Embryonic facial prominence (tissue), 1 donor: ENCODE measurements around the gene OBP2A.

Source experiments
- DNase-seq: peaks from one replicate; pipeline ENCODE4 v3.0.0-alpha.2; 2016; ENCODE audit errors: extremely low spot score

Gene OBP2A

DNA sequence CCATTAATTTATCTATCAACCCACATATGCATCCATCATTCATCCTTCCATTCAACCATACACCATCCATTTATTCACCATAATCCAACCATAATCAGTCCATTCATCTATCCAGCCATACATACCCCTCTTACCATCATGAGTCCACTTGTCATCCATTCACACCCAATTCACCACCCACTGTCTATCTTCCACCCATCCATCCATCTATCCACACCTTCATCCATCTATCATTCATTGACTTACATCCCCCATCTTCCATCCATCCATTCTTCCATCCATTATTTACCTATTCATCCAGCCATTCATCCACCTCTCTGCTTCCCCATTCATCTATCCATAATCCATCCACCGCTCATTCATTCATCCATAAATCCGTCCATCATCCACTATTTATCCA, 33.4 kb downstream of the OBP2A start:
- DNase-seq = no peak

DNA sequence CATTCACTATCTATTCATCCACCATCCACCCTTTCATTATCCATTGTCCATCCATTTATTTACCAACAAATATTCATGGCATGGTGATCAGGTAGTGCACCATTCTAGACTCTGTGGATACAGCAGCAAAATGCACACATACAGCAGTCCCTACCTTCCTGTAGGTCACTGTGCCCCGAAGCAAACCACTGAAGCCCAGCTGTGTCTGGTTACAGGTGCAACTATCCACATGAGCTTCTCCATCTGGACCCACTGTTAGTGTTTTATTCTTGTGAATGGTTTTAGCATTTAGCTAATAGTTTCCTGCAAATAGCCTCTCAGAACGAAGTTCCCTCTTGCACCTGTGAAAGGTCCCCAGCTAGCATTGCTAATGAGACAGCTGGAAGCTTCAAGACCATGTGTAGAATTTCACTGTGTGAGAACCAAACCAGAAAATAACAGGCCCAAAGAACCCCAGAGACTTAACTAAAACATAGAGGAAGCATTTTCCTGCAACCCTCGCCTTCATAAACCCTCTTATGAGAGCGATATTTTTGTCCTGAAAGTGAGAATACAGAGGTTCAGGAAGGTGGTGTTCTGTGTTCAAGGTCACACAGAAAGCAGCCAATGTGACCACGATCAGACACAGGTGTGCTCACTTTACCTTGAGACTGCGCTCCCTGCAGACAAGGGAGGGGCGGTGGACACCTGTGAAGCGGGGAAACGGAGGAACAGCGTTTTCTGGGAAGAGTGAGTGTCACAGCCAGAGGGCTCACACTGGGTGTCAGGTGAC, 34.1 kb downstream of the OBP2A start:
- no peak for DNase-seq

DNA sequence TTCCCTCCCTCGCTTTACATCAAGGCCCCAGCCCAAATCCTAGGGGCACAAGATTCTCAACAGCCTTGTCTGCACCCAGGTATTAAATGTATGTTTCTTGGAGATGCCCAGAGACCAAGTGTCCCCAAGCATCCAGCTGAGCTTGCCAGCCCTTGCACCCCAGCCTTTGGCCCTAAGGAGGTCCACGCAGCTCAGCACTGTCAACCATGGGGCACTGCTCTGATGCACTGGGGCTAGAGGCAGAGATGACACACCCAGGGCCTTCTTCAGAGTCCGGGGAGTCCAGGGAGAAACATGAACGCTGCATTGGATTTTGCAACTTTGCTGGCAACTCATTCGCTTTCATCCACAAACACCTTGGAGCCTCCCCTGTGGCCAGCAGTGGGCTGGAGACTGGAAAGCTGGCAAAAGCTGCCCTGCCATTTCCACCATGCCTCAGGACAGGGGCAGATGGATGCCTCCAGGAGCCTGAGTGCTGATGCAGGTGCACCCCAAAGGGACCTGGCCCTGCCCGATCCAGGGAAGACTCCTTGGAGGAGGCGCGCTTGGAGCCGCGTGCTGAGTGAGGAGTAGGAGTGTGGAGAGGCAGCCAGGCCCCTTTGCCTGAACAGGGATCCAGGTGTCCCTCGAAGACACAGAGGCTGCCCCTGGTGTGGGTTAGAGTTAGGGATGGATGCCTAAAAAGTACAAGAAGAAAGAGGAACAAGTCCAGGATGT, 34.9 kb downstream of the OBP2A start:
- no peak for DNase-seq

DNA sequence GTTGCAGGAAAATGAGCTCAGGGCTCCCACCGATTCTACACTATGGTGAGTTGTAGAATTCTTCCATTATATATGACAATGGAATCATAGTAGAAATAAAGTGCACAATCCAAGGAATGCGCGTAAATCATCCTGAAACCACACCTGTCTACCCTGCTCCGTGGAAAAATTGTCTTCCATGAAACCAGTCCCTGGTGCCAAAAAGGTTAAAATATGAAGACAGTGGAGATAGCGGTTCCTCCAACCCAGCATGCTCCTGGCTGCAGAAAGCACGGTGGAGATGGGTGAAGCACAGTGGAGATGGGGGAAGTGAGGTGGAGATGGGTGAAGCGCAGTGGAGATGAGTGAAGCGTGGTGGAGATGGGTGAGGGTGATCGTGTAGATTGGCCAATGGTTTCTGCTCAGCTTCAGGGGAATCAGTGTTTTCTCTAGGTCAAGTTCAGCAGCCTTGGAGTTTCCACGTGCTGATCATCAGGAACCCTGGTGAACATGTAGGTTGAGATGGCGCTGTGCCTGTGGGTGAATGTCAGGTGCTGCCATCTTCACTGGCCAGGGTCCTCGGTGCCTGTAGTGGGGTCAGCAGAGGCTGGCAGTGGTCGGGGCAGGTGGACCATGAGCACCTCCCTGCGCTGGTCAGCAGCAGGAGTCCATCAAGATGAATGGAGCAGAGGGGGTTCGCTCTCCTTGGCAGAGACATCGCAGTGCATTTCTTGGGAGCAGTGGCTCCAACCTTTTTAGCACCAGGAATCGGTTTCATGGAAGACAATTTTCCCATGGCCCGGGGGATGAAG, 35.9 kb downstream of the OBP2A start:
- DNase-seq = no peak

DNA sequence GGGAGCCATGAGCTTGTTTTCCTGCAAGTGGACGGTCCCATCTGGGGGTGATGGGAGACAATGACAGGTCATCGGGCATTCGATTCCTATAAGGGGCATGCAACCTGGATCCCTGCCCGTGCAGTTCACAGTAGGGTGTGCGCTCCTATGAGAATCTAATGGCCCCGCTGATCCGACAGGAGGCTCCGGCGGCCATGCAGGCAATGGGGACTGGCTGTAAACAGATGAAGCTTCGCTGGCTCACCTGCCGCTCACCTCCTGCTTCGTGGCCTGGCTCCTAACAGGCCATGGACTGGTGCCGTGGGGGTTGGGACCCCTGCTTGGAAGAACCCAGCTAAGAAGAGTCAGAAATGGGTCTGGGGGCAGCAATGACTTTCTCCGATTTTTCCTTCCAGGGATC, 36.6 kb downstream of the OBP2A start:
- no peak for DNase-seq

DNA sequence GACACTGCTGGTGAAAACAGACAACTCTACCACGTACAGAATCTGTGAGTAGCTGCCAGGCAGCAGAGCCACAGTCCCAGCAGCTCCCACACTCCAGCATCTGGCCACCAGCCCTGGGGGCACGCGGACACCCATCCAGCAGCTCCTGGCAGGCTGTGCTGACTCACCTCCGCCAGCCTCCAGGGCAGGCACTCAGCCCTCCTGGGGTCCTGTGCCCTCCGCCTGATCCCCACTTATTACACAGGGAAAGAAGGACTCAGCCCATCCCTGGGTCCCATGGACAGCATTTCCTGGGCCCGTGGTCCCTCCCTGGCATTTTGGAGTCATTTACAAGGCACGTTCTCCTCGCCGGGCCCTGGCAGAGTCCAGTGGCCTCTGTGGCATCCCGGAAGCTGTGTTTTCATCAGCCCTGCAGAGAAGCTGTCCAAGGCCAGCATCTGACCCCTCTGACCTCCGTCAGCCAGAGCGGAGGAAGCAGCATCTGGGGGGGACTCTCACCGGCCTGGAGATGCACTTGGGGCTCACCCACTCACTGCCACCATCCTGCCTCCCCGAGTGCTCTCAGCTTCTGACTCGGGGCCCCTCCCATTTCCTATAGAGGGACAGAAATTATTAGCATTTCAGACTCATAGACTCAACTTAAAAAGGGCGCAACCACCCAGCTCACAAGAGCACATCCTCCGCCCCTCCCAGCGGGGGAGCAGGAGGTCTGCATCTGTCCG, 37.2 kb downstream of the OBP2A start:
- no peak for DNase-seq

DNA sequence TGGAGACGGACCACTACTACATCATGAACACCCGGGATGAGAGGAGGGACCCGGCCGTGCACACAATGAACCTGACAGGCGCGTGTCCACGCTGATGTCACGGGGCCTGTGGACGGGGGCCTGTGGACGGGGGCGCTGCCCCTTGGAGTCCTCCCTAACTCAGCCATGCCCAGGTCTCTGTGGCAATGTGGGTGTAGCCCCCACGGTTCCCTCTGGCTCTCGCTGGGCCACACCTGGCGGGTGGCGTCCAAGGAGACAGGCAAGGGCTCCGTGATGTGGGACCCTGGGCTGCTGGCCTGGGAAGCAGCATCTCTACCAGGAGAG, 37.7 kb downstream of the OBP2A start:
- no peak for DNase-seq

DNA sequence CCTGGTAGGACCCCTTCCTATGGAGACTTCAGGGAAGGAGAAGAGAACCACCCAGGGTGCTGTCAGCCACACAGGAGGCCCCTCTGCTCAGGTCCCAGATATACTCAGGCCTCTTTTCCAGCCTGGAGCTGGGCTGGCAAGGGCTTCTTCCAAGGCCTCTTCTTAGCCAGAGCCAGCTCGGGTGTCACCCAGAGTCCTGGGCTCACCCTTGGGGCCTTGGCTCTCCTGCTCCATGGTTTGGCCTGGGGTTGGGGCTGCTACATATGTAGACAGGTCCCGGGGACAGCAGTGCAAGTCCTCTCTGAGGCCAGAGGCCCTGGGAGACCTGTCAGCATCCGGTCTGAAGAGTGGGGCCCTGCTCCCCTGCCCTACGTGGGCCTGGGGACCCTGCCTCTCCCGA, 38.4 kb downstream of the OBP2A start:
- no peak for DNase-seq

DNA sequence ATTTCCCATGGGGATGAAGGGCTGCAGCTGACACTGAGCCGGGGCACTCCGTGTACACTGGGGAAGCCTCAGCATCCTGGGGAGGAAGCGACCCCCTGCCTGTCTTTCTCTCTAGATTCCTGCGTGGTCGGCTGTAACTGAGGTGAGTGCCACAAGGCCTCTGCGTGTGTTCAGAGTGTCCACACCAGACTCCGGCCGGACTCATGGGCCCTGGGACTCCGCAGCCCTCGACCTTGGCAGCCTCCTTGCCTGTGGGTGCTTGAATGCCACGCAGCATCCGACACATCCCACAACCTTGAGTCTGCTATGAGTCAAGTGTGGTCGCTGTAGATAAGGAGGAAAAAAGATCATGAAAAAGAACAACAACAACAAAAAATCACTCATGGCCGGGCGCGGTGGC, 39.0 kb downstream of the OBP2A start:
- DNase-seq = no peak

DNA sequence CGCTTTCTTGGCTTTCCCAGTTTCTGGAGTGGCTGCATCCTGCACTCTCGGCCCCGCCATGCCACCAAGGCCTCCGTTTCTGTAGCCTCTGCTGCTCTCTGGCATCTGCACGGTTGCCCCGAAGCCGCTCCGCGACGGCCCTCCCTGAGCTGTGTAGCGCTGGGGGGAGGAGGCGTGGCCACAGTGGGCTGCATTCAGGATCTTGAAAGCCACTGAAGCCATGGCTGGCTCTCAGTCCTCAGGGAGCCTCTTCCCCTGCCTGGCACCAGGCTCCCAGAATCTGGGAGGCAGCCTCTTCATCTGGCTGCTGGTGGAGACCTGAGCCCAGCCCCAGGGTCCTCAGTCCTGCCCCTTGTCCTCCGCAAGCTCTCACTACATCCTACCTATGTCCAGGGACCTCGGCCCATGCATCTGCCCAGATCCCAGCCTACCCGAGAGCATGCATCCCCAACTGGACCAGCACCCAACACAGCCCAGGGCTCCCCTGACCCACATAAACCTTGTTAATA, 40.7 kb downstream of the OBP2A start:
- no peak for DNase-seq

DNA sequence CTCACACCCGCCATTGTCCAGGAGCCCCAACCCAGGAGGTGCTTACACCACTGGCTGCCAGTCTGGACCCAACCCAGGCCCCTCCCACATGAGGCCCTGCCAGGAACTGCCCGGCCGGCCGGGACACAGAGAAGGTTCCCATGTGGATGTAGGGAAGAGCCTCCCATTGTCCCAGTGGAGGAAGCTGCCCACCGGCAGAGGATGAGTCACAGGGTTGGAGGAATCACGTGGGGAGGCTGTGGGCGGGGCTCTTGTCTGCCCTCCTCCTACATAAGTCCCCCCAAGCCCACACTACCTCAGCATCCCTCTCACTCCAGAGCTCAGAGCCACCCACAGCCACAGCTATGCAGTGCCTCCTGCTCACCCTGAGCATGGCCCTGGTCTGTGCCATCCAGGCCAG, 41.7 kb downstream of the OBP2A start:
- DNase-seq = no peak

DNA sequence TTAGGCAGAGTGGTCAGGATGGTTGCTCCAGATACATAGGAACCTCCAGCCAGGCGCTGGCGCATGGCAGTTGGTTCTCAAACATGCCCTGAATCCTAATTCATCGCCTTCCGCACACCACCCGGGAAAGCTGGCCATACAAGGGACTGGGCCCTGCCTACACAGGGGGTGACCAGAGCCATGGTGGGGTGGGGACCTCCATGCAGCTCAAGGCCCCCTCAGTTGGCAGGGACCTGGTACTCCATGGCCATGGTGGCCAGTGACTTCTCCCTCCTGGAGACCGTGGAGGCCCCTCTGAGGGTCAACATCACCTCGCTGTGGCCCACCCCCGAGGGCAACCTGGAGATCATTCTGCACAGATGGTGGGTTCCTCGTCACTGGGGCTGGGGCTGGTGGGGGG, 42.4 kb downstream of the OBP2A start:
- DNase-seq = no peak

DNA sequence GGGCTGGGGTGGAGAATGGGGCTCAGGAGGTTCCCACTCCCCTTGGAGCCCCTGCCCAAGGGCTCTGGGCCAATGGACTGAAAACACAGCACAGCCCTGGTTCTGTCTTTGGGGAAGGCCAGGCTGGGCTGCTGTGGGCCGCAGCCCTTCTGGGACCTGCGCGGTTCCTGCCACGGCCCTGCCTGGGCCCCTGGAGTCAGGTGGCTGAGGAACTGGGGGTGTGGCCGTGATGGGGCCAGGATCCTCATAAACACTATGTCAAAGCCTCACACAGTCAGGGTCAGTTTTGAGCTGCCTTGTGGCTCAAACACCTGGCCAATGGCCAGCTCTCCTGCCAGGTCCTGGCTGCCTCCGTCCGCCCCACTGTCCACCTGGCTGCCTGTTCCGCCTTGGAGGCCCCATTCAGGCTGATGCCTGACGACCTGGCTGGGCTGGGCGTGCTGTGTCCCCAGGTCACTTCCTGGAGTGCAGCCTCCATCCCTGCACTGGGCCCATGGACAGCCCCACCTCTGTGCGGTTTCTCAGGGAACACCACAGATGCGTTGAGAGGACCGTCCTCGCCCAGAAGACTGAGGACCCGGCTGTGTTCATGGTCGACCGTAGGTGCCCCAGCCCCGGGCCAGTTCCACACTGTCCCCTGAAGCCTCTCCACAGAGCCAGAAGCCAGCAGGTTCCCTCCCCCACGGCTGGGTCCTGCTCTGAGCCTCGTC, 43.1 kb downstream of the OBP2A start:
- no peak for DNase-seq

DNA sequence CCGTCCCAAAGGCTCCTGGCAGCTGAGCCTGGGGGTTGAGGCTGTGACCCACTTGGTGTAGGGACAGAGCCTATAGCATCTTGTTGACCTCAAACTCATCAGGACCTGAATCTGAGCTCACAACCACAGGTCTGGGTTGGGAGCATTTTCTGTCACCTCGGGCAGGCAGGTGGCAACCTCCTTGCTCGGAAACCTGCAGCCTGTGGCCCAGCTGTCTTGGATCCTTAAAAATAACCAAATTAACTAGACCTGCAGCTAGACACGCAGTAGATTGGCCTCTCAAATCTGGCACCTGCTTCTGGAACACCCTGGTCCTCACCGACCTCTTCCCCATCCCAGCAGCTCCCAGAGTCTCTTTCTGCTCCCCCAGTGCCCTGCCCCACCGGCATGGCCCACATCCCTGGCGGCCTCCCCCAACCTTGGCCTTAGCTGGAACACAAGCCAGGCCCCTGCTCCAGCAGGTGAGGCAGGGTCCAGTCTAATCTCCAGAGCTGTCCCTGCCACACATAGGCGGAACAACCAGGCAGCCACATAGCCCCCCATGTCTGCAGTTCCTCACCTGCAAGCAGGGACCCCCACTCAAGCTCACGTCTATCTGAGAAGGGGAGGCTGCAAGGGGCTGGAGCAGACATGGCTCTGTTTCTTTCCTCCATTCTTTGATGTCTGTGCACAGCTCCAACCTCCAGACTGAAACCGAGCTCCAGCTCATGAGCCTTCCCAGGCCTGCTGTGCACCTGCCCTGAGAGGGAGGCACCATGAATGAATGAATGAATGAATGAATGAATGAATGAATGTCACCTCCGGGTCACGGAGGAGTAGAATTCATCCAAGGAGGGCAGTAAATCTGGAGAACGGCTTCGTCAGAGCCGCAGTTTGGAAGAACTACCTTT, 43.9 kb downstream of the OBP2A start:
- no peak for DNase-seq

DNA sequence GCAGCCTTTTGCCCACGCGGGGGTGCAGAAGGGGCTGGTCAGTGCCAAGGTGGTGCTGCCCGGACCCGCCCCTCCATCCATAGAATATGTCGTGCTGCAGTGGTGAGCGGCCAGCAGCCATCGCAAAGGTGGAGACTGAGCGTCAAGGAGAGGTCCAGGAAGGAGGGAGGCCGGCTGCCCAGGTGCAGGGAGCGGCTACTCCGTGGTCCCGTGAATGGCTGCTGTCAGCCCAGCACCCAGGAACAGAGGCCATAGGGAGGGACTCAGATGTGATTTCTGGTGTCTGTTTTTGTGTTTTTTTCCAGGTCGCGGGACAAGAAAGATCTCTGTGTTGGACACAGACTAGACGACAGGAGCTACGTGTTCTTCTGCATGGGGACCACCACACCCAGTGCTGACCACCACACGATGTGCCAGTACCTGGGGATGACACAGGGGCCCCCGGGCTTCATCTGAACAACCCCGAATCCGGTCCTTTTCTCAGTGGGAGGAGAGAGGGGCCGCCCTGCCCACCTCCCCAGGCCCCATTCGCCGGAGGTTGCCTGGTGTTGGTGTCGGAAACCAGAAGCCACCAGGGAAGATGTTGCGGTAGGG, 44.7 kb downstream of the OBP2A start:
- no peak for DNase-seq

DNA sequence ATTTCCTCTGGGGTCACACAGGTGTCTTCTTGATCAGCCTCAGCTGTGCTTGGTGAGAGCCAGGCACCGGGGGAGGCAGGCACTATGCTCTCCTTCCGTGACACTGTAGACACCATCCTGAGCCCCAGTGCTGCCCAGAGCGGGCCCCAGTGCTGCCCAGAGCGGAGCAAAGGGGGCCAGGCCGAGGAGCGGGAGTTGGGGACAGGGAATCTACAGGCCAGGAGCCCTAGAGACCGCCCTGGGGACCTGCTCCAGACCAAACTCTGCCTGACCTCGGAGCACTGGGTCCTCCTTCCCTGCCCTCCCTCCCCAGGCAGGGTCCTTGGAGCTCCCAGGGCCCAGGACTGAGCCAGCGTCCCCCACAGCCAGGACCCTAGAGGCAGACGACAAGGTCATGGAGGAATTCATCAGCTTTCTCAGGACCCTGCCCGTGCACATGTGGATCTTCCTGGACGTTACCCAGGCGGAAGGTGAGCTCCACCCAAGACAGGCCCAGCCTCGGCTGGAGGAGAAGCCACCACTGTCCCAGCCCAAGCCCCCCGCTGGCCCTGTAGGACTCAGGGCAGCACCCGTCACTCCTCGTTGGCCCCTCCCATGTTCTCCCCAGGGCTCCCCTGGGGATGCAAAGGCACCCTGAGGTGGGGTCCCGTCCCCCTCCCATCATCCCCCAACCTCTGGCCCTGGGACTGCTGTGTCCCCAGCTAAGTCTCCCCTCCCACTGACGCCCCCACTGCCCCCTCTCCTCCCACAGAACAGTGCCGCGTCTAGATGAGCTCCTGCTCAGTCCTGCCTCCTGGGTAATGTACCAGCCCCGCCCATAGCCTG, 45.8 kb downstream of the OBP2A start:
- no peak for DNase-seq

DNA sequence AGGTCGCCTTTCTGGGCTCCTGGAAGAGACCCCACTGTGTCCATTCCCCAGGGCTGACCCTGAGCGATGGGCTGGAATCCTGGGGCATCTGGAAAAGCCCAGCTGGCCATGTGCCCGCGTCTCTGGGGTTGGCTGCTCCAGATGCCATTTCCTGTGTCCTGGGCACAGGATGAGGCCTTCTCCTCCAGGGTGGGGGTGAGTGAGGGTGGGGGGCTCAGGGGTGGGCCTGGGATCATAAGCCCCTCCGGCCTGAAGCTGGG, 46.3 kb downstream of the OBP2A start:
- no peak for DNase-seq

DNA sequence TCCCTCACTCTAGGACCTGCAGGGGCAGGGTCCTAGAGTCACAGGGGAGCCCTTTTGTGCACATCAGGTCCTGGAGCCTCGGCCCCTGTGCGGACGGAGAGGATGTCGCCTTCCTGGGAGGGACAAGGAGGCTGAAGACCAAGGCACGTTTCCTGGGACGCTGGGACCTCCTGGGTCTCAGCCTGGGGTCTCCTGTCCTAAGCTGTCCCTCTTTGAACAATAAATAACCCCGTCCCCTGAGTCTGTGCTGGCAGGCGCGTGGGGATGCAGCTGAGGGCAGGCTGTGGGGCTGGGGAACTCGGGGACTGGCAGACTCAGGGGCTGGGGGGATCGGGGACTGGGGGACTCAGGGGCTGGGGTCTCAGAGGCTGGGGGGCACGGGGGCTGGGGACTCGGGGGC, 46.7 kb downstream of the OBP2A start:
- DNase-seq = no peak

DNA sequence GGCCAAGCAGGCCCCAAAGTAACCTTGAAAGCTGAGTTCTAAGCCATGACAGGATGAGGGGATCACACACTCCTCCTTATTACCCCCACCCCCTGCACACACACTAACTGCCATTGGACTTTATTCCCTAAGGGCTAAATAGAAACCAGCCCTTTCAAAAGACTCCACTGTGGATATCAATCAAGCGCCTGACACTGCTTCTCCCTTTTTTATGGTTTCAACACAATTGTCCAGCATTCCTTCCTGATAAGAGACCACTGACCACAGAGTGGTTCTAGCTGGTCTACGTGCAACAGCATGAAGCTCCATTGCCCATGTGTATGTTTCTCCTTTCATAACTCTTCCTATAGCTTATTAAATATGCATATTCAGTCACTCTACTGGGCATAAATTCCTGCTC, 50.3 kb downstream of the OBP2A start:
- no peak for DNase-seq
